ENCODE results near the gene CNTNAP5. TPM values are rescaled to one million over a fixed set of nuclear protein-coding genes. Genes with fewer than 3 reads are reported as not detected.

CNTNAP5 gene
- total and polyA plus RNA-seq, 5 donors from 2014 or later, result not detected

GRCh38 chr2:124065636-124066035, 40.5 kb downstream of the CNTNAP5 start:
- H3K27ac ChIP-seq (ENCODE audit: insufficient read depth, low read length, poor library complexity, severe bottlenecking), result no peak overlapping the region
- no peaks in the 10 kb centered on the region for H3K36me3 Mint-ChIP-seq
- no peaks in the 10 kb centered on the region for H3K4me1 ChIP-seq (ENCODE audit: control insufficient read depth, insufficient read depth, low read length, poor library complexity, severe bottlenecking)
- H3K27me3 Mint-ChIP-seq, result no peaks in the 10 kb centered on the region
- no peaks in the 10 kb centered on the region for H3K4me1 Mint-ChIP-seq
- H3K9me3 Mint-ChIP-seq, result peaks cover 2 to 28% (median 4%) of the 10 kb centered on the region in 7 donors
- no peaks in the 10 kb centered on the region for H3K36me3 ChIP-seq (ENCODE audit: control insufficient read depth, insufficient read depth, low read length)
- no peaks in the 10 kb centered on the region for H3K27me3 ChIP-seq (ENCODE audit: control insufficient read depth, insufficient read depth, low read length)
- DNase-seq, result no peak
- no peak overlapping the region for H3K4me3 Mint-ChIP-seq
- no peak overlapping the region for H3K27ac Mint-ChIP-seq
- ATAC-seq (ENCODE audit: low read depth in 2 of 2), result no peak
- H3K9me3 ChIP-seq (ENCODE audit: control insufficient read depth in 2 of 2, low read length in 2 of 2), result no peaks in the 10 kb centered on the region
- no peak overlapping the region for H3K4me3 ChIP-seq (ENCODE audit: low read depth, low read length)

GRCh38 chr2:124066776-124067175, 41.7 kb downstream of the CNTNAP5 start:
- ATAC-seq (ENCODE audit: low read depth in 2 of 2) (no peak), DNase-seq (no peak)
- no peaks in the 10 kb centered on the region for H3K4me1 ChIP-seq (ENCODE audit: control insufficient read depth, insufficient read depth, low read length, poor library complexity, severe bottlenecking)
- Mint-ChIP-seq H3K27ac (no peak overlapping the region), H3K9me3 (peaks cover 1 to 24% (median 4%) of the 10 kb centered on the region in 7 donors), H3K4me1 (no peaks in the 10 kb centered on the region), H3K4me3 (no peak overlapping the region), H3K27me3 (no peaks in the 10 kb centered on the region), H3K36me3 (no peaks in the 10 kb centered on the region)
- no peaks in the 10 kb centered on the region for H3K9me3 ChIP-seq (ENCODE audit: control insufficient read depth in 2 of 2, low read length in 2 of 2)
- no peak overlapping the region for H3K4me3 ChIP-seq (ENCODE audit: low read depth, low read length)
- H3K27ac ChIP-seq (ENCODE audit: insufficient read depth, low read length, poor library complexity, severe bottlenecking), result no peak overlapping the region
- H3K36me3 ChIP-seq (ENCODE audit: control insufficient read depth, insufficient read depth, low read length), result no peaks in the 10 kb centered on the region
- no peaks in the 10 kb centered on the region for H3K27me3 ChIP-seq (ENCODE audit: control insufficient read depth, insufficient read depth, low read length)

GRCh38 chr2:124079045-124079444, 54.0 kb downstream of the CNTNAP5 start:
- Histone ChIP-seq H3K27ac (ENCODE audit: insufficient read depth, low read length, poor library complexity, severe bottlenecking) (no peak overlapping the region), H3K27me3 (ENCODE audit: control insufficient read depth, insufficient read depth, low read length) (no peaks in the 10 kb centered on the region), H3K36me3 (ENCODE audit: control insufficient read depth, insufficient read depth, low read length) (no peaks in the 10 kb centered on the region), H3K4me3 (ENCODE audit: low read depth, low read length) (no peak overlapping the region), H3K4me1 (ENCODE audit: control insufficient read depth, insufficient read depth, low read length, poor library complexity, severe bottlenecking) (no peaks in the 10 kb centered on the region), H3K9me3 (ENCODE audit: control insufficient read depth in 2 of 2, low read length in 2 of 2) (no peaks in the 10 kb centered on the region)
- Mint-ChIP-seq H3K27me3 (no peaks in the 10 kb centered on the region), H3K4me3 (no peak overlapping the region), H3K9me3 (peaks cover 0 to 23% (median 2%) of the 10 kb centered on the region in 7 donors), H3K4me1 (no peaks in the 10 kb centered on the region), H3K36me3 (no peaks in the 10 kb centered on the region), H3K27ac (no peak overlapping the region)
- DNase-seq, result no peak
- ATAC-seq (ENCODE audit: low read depth in 2 of 2), result no peak

GRCh38 chr2:124080281-124081153, 55.4 kb downstream of the CNTNAP5 start:
- Histone ChIP-seq H3K4me1 (ENCODE audit: control insufficient read depth, insufficient read depth, low read length, poor library complexity, severe bottlenecking) (no peaks in the 10 kb centered on the region), H3K4me3 (ENCODE audit: low read depth, low read length) (no peak overlapping the region), H3K36me3 (ENCODE audit: control insufficient read depth, insufficient read depth, low read length) (no peaks in the 10 kb centered on the region), H3K27ac (ENCODE audit: insufficient read depth, low read length, poor library complexity, severe bottlenecking) (no peak overlapping the region), H3K9me3 (ENCODE audit: control insufficient read depth in 2 of 2, low read length in 2 of 2) (no peaks in the 10 kb centered on the region), H3K27me3 (ENCODE audit: control insufficient read depth, insufficient read depth, low read length) (no peaks in the 10 kb centered on the region)
- Mint-ChIP-seq H3K4me3 (no peak overlapping the region), H3K27ac (no peak overlapping the region), H3K36me3 (no peaks in the 10 kb centered on the region), H3K27me3 (no peaks in the 10 kb centered on the region), H3K4me1 (no peaks in the 10 kb centered on the region), H3K9me3 (peaks cover 0 to 23% (median 2%) of the 10 kb centered on the region in 7 donors)
- ATAC-seq (ENCODE audit: low read depth in 2 of 2), result no peak
- DNase-seq, result no peak

GRCh38 chr2:124081154-124081716, 56.1 kb downstream of the CNTNAP5 start:
- no peak overlapping the region for H3K4me3 Mint-ChIP-seq
- Histone ChIP-seq H3K36me3 (ENCODE audit: control insufficient read depth, insufficient read depth, low read length) (no peaks in the 10 kb centered on the region), H3K4me1 (ENCODE audit: control insufficient read depth, insufficient read depth, low read length, poor library complexity, severe bottlenecking) (no peaks in the 10 kb centered on the region), H3K9me3 (ENCODE audit: control insufficient read depth in 2 of 2, low read length in 2 of 2) (no peaks in the 10 kb centered on the region), H3K27me3 (ENCODE audit: control insufficient read depth, insufficient read depth, low read length) (no peaks in the 10 kb centered on the region), H3K27ac (ENCODE audit: insufficient read depth, low read length, poor library complexity, severe bottlenecking) (no peak overlapping the region), H3K4me3 (ENCODE audit: low read depth, low read length) (no peak overlapping the region)
- no peaks in the 10 kb centered on the region for H3K4me1 Mint-ChIP-seq
- H3K27ac Mint-ChIP-seq, result no peak overlapping the region
- ATAC-seq (ENCODE audit: low read depth in 2 of 2), result no peak
- DNase-seq, result no peak
- peaks cover 0 to 22% (median 2%) of the 10 kb centered on the region in 7 donors for H3K9me3 Mint-ChIP-seq
- H3K36me3 Mint-ChIP-seq, result no peaks in the 10 kb centered on the region
- H3K27me3 Mint-ChIP-seq, result no peaks in the 10 kb centered on the region

GRCh38 chr2:124088616-124089015, 63.5 kb downstream of the CNTNAP5 start:
- no peaks in the 10 kb centered on the region for H3K27me3 Mint-ChIP-seq
- no peaks in the 10 kb centered on the region for H3K36me3 Mint-ChIP-seq
- ATAC-seq (ENCODE audit: low read depth in 2 of 2) (no peak), DNase-seq (no peak)
- H3K4me1 Mint-ChIP-seq, result no peaks in the 10 kb centered on the region
- Histone ChIP-seq H3K36me3 (ENCODE audit: control insufficient read depth, insufficient read depth, low read length) (no peaks in the 10 kb centered on the region), H3K4me3 (ENCODE audit: low read depth, low read length) (no peak overlapping the region), H3K4me1 (ENCODE audit: control insufficient read depth, insufficient read depth, low read length, poor library complexity, severe bottlenecking) (no peaks in the 10 kb centered on the region), H3K9me3 (ENCODE audit: control insufficient read depth in 2 of 2, low read length in 2 of 2) (peaks cover 0 to 2% of the 10 kb centered on the region in 2 experiments), H3K27me3 (ENCODE audit: control insufficient read depth, insufficient read depth, low read length) (no peaks in the 10 kb centered on the region), H3K27ac (ENCODE audit: insufficient read depth, low read length, poor library complexity, severe bottlenecking) (no peak overlapping the region)
- H3K9me3 Mint-ChIP-seq, result peaks cover 1 to 23% (median 5%) of the 10 kb centered on the region in 7 donors
- H3K27ac Mint-ChIP-seq, result no peak overlapping the region
- no peak overlapping the region for H3K4me3 Mint-ChIP-seq

GRCh38 chr2:124091721-124092120, 66.6 kb downstream of the CNTNAP5 start:
- Histone ChIP-seq H3K4me3 (ENCODE audit: low read depth, low read length) (no peak overlapping the region), H3K27ac (ENCODE audit: insufficient read depth, low read length, poor library complexity, severe bottlenecking) (no peak overlapping the region), H3K9me3 (ENCODE audit: control insufficient read depth in 2 of 2, low read length in 2 of 2) (peaks cover 0 to 2% of the 10 kb centered on the region in 2 experiments), H3K36me3 (ENCODE audit: control insufficient read depth, insufficient read depth, low read length) (no peaks in the 10 kb centered on the region), H3K27me3 (ENCODE audit: control insufficient read depth, insufficient read depth, low read length) (no peaks in the 10 kb centered on the region), H3K4me1 (ENCODE audit: control insufficient read depth, insufficient read depth, low read length, poor library complexity, severe bottlenecking) (no peaks in the 10 kb centered on the region)
- H3K36me3 Mint-ChIP-seq, result no peaks in the 10 kb centered on the region
- ATAC-seq (ENCODE audit: low read depth in 2 of 2) (no peak), DNase-seq (no peak)
- H3K9me3 Mint-ChIP-seq, result peaks cover 4 to 20% (median 5%) of the 10 kb centered on the region in 7 donors
- H3K4me1 Mint-ChIP-seq, result no peaks in the 10 kb centered on the region
- no peak overlapping the region for H3K27ac Mint-ChIP-seq
- no peak overlapping the region for H3K4me3 Mint-ChIP-seq
- no peaks in the 10 kb centered on the region for H3K27me3 Mint-ChIP-seq

All from CD4-positive, CD25-positive, alpha-beta regulatory T cell (primary cell).